Measurements from ENCODE around the gene RASA3.
"Not testable (repeated sequence)": the region's sequence is repeated elsewhere in the genome, so short reads cannot be mapped to it uniquely, and the experiment has no call there.

RASA3 gene

GRCh38 chr13:114077099-114077932 lies 55.1 kb downstream of the RASA3 start:
- FAIRE-seq: no peak

- FAIRE-seq: no peak
Measured at GRCh38 chr13:114076329-114077090, 55.9 kb downstream of the RASA3 start.

- not testable (repeated sequence) for FAIRE-seq
Measured at GRCh38 chr13:114075811-114076210, 56.6 kb downstream of the RASA3 start.

- FAIRE-seq: no peak
Measured at GRCh38 chr13:114074671-114075315, 57.6 kb downstream of the RASA3 start.

- no peak for FAIRE-seq
Measured at GRCh38 chr13:114073881-114074612, 58.4 kb downstream of the RASA3 start.

- no peak for FAIRE-seq
Measured at GRCh38 chr13:114072421-114072820, 60.0 kb downstream of the RASA3 start.

GRCh38 chr13:114071991-114072390 lies 60.4 kb downstream of the RASA3 start:
- FAIRE-seq: no peak

GRCh38 chr13:114071410-114071809 lies 61.0 kb downstream of the RASA3 start:
- no peak for FAIRE-seq

- no peak for FAIRE-seq
Measured at GRCh38 chr13:114070098-114070799, 62.2 kb downstream of the RASA3 start.

- no peak for FAIRE-seq
Measured at GRCh38 chr13:114069376-114070097, 62.9 kb downstream of the RASA3 start.

- FAIRE-seq: no peak
Measured at GRCh38 chr13:114068656-114069318, 63.6 kb downstream of the RASA3 start.

GRCh38 chr13:114067886-114068651 lies 64.4 kb downstream of the RASA3 start:
- no peak for FAIRE-seq

GRCh38 chr13:114067381-114067885 lies 65.0 kb downstream of the RASA3 start:
- FAIRE-seq: no peak

- FAIRE-seq: no peak
Measured at GRCh38 chr13:114066956-114067355, 65.5 kb downstream of the RASA3 start.

- no peak for FAIRE-seq
Measured at GRCh38 chr13:114065926-114066774, 66.3 kb downstream of the RASA3 start.

GRCh38 chr13:114065141-114065925 lies 67.1 kb downstream of the RASA3 start:
- no peak for FAIRE-seq

GRCh38 chr13:114064450-114065140 lies 67.8 kb downstream of the RASA3 start:
- FAIRE-seq: no peak

All from islet of Langerhans (tissue), 1 donor.